Esophagus (tissue), 2 donors: Measurements from ENCODE around the gene ITPR3. TPM values are rescaled to one million over a fixed set of nuclear protein-coding genes. Genes with fewer than 3 reads are reported as not detected.
A peak's percentile ranks its signal among the peaks of the same experiment; 100 is the strongest.

ENCODE experiments used
- H3K27ac ChIP-seq, 2 donors: one replicate each; pipeline ENCODE4 v1.5.1; 2013; ENCODE audit warnings: low read depth in 2 of 2, mild to moderate bottlenecking in 2 of 2, inconsistent platforms in 1 of 2, low read length in 1 of 2, moderate library complexity in 1 of 2
- H3K27me3 ChIP-seq, 2 donors: one replicate each; pipeline ENCODE4 v1.6.1; 2013; ENCODE audit warnings: low read length in 2 of 2, control low read depth in 1 of 2, mild to moderate bottlenecking in 1 of 2; ENCODE audit not compliant: insufficient read depth in 2 of 2, control insufficient read depth in 1 of 2
- H3K36me3 ChIP-seq, 2 donors: one replicate each; pipeline ENCODE4 v1.6.1; 2013; ENCODE audit warnings: low read length in 1 of 2; ENCODE audit not compliant: control insufficient read depth in 2 of 2, insufficient read depth in 2 of 2
- H3K4me1 ChIP-seq, 2 donors: one replicate each; pipeline ENCODE4 v1.6.1; 2013; ENCODE audit warnings: low read length in 1 of 2; ENCODE audit not compliant: control insufficient read depth in 2 of 2, insufficient read depth in 2 of 2
- H3K4me3 ChIP-seq, 2 donors: one replicate each; pipeline ENCODE4 v1.5.1; 2013; ENCODE audit warnings: low read length in 2 of 2, mild to moderate bottlenecking in 2 of 2, low read depth in 1 of 2, moderate library complexity in 1 of 2
- H3K9me3 ChIP-seq, 2 donors: one replicate each; pipeline ENCODE4 v1.6.1; 2013; ENCODE audit warnings: mild to moderate bottlenecking in 2 of 2, low read depth in 1 of 2, low read length in 1 of 2, moderate library complexity in 1 of 2; ENCODE audit not compliant: control insufficient read depth in 2 of 2, insufficient read depth in 1 of 2
- WGBS, 2 donors: extraction: QIAGEN DNeasy Blood & Tissue Kit; methylation state at CpG; one replicate each; pipeline ENCODE4 v1.1.7; 2013; 5-methylcytosine and 5-hydroxymethylcytosine counted together
- polyA plus RNA-seq, 2 donors: library from polyadenylated mRNA; stranded (reverse); fragments of 200-250 nt; gene quantifications; one replicate each; pipeline ENCODE4 v1.2.3, GENCODE V29; 2013
- donor health status: healthy with polysubstance abuse.
- donor health status: Bipolar disorder and iron deficiency.

ITPR3 gene
- polyA plus RNA-seq, 2 donors = 11.9 to 15.0 TPM

DNA sequence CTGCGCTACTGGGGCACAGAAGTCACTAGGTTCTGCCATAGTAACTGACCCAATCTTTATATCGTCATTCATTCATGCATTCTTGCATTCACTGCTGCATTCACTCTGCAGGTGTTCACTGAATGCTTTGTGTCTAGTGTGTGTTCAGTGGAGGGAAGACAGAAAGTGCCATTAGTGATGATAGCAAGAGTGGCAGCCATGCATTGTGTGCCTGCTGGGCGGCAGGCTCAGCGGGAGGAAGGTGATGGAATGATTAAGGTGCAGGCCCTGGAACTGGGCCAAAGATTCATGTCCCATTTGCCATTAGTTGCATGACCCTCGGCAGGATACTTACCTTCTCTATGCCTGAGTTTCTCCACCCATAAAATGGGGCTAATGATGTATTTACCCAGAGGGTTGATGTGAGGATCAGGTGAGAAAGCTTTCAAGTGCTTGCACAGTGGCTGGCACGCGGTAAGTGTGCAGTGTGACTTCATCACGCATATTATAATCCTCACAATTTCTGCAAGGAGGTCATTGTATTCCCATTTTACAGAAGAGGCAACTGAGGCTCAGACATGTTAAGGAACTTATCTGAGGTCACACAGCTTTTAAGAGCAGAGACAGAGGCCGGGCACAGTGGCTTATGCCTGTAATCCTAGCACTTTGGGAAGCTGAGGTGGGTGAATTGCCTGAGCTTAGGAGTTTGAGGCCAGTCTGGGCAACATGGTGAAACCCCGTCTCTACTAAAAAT lies 40.1 kb downstream of the ITPR3 start:
- H3K4me1 ChIP-seq = no peaks in the 10 kb centered on the region
- H3K36me3 ChIP-seq = peaks cover 0 to 43% of the 10 kb centered on the region in 2 donors
- H3K27me3 ChIP-seq = no peaks in the 10 kb centered on the region
- no peak overlapping the region for H3K4me3 ChIP-seq
- WGBS, 2 donors = 83 to 84% methylated on average over 10 of the region's 10 CpGs
- no peak overlapping the region for H3K27ac ChIP-seq
- H3K9me3 ChIP-seq = no peaks in the 10 kb centered on the region

DNA sequence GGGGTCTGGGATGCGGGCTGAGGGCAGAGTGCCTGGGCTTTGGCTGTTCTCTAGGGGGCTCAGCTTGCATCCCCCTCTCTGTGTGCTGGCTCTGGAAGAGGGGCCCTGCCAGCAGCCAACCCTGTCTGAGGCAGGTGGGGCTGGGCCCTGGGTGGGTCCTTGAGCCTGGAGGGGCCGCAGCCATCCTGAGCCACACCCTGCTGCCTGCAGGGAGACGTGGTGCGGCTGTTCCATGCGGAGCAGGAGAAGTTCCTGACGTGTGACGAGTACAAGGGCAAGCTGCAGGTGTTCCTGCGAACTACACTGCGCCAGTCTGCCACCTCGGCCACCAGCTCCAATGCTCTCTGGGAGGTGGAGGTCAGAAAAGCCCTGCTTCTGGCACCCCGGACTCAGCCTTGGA lies 41.2 kb downstream of the ITPR3 start:
- 85 to 90% methylated on average over 11 of the region's 11 CpGs for WGBS, 2 donors
- Histone ChIP-seq H3K9me3 (no peaks in the 10 kb centered on the region), H3K27me3 (no peaks in the 10 kb centered on the region), H3K4me3 (no peak overlapping the region), H3K27ac (no peak overlapping the region), H3K36me3 (peaks cover 0 to 44% of the 10 kb centered on the region in 2 donors), H3K4me1 (no peaks in the 10 kb centered on the region)

DNA sequence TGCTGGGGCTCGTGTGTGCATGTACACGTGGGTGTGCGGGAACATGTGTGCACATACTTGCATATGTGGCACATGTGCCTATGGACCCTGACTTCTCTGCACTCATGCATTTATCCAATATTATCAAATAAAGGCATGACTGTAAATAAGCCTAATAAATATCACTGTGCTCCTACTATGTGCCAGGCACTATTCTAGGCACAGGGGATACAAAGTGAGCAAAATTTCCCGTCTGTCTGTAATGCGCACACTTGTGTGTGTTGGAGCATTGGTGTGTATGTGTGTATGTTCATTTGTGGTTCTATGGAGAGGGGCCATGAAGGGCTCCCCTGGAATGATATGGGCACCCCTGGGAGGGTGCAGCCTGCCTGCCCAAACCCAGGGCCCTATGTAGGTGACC lies 41.9 kb downstream of the ITPR3 start:
- no peak overlapping the region for H3K27ac ChIP-seq
- H3K4me3 ChIP-seq = no peak overlapping the region
- no peaks in the 10 kb centered on the region for H3K27me3 ChIP-seq
- no peaks in the 10 kb centered on the region for H3K9me3 ChIP-seq
- peaks cover 0 to 4% of the 10 kb centered on the region in 2 donors for H3K4me1 ChIP-seq
- peaks cover 0 to 46% of the 10 kb centered on the region in 2 donors for H3K36me3 ChIP-seq
- 72 to 82% methylated on average over 5 of the region's 5 CpGs for WGBS, 2 donors

DNA sequence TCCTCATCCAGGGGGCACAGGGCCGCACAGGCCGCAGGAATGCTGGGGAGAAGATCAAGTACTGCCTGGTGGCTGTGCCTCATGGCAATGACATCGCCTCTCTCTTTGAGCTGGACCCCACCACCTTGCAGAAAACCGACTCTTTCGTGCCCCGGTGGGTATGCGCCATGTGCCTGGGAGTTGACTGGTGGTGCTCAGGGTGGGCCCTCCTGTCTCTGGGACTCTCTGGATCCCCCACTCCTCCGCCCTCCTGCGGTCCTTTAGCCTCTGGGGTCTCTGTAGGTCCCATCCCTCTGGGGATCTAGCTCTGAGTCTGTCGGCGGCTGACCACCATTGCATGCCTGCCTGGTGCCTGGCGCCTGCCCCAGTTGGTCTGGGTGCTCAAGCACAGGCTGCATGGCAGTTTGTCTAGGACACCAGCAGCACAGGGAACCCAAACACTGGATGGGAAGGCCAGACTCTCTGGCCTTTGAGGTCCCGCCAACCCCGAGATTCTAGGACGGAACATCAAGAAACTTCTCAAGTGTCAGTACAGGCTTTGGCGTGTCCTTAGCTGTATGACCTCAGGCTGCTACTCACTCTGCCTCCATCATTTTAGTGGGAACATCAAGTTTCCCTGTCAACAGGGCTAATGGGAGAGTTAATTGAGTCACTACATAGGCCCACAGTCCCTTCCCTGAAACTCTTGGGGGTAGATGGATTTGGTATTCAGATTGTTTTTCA lies 42.8 kb downstream of the ITPR3 start:
- WGBS, 2 donors = 85 to 91% methylated on average over 16 of the region's 16 CpGs
- Histone ChIP-seq H3K27ac (no peak overlapping the region), H3K4me1 (peaks cover 4% of the 10 kb centered on the region in 2 donors), H3K27me3 (no peaks in the 10 kb centered on the region), H3K9me3 (no peaks in the 10 kb centered on the region), H3K4me3 (no peak overlapping the region), H3K36me3 (peaks cover 0 to 38% of the 10 kb centered on the region in 2 donors)

DNA sequence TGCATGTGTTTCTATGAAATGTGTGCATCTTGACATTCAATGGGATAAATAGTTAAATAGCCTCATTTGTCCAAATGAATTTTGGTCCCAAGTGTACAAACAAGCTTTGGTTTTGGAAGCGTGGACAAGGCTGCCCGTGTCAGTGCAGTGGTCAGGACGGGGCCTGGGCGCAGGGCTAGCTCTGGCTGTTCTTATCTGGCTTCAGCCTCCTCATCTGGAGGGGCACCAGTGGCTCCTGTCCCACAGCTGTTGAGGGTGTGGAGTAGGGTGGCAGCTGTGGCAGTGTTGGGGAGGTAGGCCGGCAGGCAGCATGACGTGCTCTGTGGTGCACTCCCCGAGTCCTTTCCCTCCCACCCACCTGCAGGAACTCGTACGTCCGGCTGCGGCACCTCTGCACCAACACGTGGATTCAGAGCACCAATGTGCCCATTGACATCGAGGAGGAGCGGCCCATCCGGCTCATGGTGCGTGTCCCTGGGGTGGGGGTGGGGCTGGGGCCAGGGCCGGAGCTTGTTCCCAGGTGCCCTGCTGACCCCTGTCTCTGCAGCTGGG lies 43.5 kb downstream of the ITPR3 start:
- H3K4me1 ChIP-seq = peaks cover 4% of the 10 kb centered on the region in 2 donors
- 90 to 93% methylated on average over 17 of the region's 17 CpGs for WGBS, 2 donors
- H3K4me3 ChIP-seq = no peak overlapping the region
- H3K9me3 ChIP-seq = no peaks in the 10 kb centered on the region
- no peak overlapping the region for H3K27ac ChIP-seq
- no peaks in the 10 kb centered on the region for H3K27me3 ChIP-seq
- H3K36me3 ChIP-seq = peaks cover 0 to 31% of the 10 kb centered on the region in 2 donors

DNA sequence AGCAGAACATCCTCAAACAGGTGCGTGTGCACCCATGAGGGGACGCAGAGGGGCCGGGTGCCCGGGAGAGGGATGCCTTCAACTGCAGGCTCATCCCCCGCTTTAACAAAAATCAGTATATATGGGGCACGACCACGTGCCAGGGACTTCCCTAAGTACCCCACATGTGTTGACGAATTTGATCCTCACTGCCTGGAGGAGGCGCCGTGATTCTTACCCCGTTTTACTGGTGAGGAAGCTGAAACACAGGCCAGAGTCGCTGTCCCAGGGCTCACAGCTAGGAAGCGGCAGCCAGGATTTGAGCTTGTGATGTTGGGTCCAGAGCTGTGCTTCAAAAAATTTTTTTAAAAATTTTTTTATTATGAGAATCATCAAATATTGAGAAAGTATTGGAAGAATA lies 44.8 kb downstream of the ITPR3 start:
- no peaks in the 10 kb centered on the region for H3K9me3 ChIP-seq
- 87 to 89% methylated on average over 13 of the region's 13 CpGs for WGBS, 2 donors
- H3K27me3 ChIP-seq = no peaks in the 10 kb centered on the region
- H3K36me3 ChIP-seq = peaks cover 0 to 36% of the 10 kb centered on the region in 2 donors
- H3K4me1 ChIP-seq = peaks cover 4% of the 10 kb centered on the region in 2 donors
- H3K4me3 ChIP-seq = no peak overlapping the region
- H3K27ac ChIP-seq = no peak overlapping the region

DNA sequence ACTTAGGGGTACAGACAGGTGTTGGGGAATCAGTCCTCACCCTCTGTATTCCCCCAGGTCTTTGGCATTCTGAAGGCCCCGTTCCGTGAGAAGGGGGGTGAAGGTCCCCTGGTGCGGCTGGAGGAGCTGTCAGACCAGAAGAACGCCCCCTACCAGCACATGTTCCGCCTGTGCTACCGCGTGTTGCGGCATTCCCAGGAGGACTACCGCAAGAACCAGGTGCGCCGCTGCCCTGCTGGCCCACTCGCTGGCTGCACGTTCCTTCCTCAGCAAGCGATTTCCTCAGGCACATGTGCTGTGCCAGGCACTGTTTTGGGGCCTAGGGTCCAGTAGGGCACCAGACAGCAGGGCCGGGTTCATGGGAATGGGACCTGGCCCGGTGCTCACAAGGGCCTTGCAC lies 46.0 kb downstream of the ITPR3 start:
- no peak overlapping the region for H3K27ac ChIP-seq
- peaks cover 0 to 43% of the 10 kb centered on the region in 2 donors for H3K36me3 ChIP-seq
- H3K4me3 ChIP-seq = no peak overlapping the region
- H3K27me3 ChIP-seq = no peaks in the 10 kb centered on the region
- 93 to 95% methylated on average over 16 of the region's 16 CpGs for WGBS, 2 donors
- H3K9me3 ChIP-seq = no peaks in the 10 kb centered on the region
- peaks cover 4% of the 10 kb centered on the region in 2 donors for H3K4me1 ChIP-seq

DNA sequence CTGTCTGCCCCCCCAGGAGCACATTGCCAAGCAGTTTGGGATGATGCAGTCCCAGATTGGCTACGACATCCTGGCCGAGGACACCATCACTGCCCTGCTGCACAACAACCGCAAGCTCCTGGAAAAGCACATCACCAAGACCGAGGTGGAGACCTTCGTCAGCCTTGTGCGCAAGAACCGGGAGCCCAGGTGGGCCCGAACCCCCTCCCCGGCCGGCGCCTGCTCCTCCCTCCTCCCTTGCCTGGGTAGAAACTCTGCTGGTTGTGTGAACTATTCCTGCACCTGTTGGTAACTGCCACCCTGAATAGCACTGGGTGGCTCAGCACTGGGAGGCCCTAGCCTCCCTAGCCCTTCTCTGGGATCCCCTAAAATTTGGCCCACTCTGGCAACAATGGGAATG lies 46.7 kb downstream of the ITPR3 start:
- Histone ChIP-seq H3K36me3 (peaks cover 0 to 41% of the 10 kb centered on the region in 2 donors), H3K27ac (no peak overlapping the region), H3K4me3 (no peak overlapping the region), H3K9me3 (no peaks in the 10 kb centered on the region), H3K4me1 (peaks cover 4% of the 10 kb centered on the region in 2 donors), H3K27me3 (no peaks in the 10 kb centered on the region)
- WGBS, 2 donors = 97 to 99% methylated on average over 11 of the region's 11 CpGs

DNA sequence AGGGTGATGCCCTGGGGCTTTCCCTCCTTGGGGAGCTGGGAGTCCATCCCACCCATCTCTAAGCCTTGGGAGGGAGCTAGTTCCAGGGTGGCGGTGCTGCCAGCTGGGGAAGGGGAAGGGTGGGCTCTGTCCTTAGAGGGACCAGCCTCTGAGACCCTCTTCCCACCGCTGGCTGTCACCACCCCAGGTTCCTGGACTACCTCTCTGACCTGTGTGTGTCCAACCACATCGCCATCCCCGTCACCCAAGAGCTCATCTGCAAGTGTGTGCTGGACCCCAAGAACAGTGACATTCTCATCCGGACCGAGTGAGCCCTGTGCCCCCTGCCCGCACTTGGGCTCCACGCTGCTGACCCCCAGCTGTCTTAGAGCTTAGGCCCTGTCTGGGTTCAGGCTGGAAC lies 47.2 kb downstream of the ITPR3 start:
- no peak overlapping the region for H3K4me3 ChIP-seq
- H3K9me3 ChIP-seq = no peaks in the 10 kb centered on the region
- H3K4me1 ChIP-seq = peaks cover 4% of the 10 kb centered on the region in 2 donors
- WGBS, 2 donors = 98% methylated on average over 8 of the region's 8 CpGs
- H3K36me3 ChIP-seq = peaks cover 0 to 39% of the 10 kb centered on the region in 2 donors
- peak overlapping the region in 1 of 2 donors; percentile 53 for H3K27ac ChIP-seq
- H3K27me3 ChIP-seq = no peaks in the 10 kb centered on the region
